T-helper 9 cell (primary cell): ENCODE results near the gene NHLH2.

Experiments used
- DNase-seq: peaks from one replicate; pipeline ENCODE4 v3.0.0-alpha.2; 2020

NHLH2 gene

DNA sequence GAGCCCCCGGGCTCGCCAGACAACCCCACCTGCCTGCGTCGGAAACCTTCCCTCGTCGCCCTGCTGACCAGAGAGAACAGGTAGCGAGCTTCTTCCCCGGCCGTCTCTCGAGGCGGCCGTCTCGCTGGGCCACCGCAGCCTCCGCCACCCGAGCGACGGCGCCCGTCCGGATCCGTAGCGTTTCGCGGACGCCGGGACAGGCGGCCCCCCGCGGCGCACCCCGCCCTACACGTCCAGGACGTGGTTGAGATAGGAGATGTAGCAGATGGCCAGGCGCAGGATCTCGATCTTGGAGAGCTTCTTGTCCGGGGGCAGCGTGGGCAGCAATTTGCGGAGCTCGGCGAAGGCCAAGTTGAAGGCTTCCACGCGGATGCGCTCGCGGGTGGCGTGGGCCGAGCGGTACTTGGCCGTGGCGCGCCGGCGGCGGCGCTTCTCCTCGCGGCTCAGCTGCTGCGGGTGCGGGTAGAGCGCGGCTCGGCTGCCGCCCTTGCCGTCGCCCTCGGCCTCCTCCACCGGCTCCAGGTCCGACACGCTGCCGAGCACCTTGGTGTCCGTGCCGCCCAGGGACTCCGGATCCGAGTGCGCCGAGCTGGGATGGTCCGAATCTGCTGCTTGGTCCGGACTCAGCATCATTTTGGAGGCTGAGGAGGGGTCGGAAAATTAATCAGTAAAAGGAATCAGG lies 3.0 kb downstream of the NHLH2 start:
- DNase-seq, result no peak

DNA sequence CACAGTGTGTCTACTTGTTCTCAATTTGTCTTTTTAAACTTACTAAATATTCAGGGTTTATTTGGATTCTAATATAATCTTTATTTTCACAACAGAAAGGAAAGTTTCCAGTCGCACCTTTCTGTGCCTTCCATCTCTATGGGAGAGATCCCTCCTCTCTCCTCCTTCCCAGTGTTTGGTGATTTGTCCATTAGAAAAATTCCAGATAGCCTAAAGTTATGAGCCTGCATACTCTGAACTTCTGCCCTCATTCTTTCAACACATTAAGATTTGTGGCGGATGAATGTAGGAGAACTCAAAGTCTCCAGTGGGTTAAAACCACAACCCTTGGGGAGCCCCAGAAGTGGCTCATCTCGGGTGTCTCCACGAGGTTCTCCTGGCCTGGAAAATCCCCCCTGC lies 3.6 kb downstream of the NHLH2 start:
- DNase-seq, result no peak

DNA sequence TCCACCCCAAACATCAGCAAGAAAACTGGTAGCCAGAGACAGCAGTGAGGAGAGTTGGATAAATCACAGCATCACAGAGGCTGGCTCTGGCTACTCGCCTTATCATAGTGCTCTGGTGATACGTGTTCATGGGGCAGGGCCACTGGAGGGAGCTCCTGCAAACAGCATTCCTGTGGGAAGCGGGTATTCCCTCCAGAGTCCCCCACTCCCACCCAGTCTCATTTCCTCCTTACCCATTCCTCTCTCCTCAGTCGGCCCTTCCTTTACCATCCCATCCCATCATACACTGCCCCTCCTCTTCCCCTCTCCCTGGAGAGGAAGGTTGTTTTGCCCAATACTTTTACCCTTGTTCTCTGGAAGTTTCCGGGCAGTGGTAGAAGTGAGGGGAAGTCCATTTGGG lies 7.1 kb downstream of the NHLH2 start:
- DNase-seq, result no peak

DNA sequence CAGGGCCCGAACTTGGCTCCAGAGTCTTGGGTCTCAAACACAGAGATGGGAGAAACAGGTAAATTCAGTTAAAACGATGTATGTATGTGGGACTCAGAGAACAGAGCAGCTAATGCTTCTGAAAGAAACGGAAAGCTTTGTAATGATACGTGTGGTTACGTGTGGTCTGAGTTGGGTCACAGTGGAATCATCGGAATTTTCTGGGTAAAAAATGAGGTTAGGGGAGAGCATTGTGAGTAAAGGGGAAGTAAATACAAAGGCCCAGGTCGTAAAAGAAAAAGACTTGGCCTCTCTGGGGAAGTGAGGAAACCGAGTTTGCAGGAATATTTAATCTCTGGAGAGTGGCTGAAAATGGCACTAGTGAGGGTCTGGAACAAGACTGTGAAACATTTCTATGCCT lies 8.3 kb downstream of the NHLH2 start:
- no peak for DNase-seq

DNA sequence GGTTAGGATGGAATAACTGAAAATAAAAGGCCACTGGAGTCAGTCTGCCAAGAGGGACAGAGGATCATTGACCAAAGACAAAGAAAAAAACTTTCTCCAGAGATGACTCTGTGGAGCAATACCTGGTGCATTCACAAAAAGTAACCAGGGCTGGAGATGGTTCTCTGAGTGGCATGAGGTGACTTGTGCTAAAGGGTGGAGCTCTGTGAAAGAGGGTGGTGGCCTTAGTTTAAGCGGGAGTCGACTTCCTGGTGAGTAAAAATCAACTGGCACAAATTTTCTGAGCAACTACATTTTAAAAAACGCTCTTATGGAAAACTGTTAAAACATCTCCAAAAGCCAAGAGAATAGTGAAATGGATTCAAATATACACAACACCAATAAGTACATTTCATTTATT lies 10.0 kb downstream of the NHLH2 start:
- no peak for DNase-seq

DNA sequence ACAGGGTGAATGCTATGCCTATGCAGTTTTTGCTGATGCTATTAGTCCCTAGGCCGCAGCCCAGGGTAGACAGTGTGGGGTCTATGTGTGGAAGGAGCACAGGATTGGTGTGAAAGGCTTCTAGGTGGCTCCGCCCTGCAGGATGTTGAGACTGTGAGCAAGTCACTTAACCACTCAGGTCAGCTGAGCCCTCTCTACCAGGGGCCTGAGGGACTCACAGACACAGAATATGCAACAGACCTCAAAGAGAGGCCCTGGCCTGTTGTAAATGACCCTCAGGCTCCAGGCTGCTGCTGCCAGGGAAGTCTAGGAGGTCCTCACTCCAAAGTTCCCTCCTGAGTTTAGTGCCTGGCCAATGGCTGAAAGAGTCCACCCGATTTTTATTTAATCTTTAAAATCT lies 11.0 kb downstream of the NHLH2 start:
- no peak for DNase-seq

DNA sequence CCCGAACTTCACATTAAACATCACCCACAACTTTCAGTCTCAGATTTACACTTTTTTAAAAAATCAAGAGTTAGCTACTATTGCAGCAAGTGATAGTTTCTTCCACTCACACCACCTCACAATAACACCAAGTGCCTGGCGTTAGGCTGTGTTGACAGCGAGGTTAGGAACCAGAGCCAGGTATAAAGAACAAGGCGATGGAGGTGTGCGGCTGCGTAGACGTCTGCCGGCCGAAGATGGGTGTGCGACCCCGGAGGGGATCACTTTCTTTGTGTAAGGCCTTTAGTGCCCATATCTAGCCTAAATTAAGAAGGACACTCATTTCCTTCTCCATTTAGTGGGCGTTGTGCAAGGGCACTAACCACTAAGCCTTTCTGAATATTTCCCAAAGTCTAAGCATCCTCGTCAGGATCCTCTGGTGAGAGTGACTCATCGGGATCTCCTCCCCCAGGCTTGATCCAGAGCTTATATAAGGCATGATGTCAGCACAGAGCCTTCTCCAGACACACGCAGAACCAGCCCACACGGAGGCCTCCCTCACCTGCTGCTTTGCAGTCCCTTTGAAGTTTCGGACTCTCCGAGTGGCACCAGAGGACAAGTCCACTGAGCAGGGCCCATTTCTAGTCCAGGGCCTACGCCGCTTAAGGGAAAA lies 11.8 kb downstream of the NHLH2 start:
- no peak for DNase-seq

DNA sequence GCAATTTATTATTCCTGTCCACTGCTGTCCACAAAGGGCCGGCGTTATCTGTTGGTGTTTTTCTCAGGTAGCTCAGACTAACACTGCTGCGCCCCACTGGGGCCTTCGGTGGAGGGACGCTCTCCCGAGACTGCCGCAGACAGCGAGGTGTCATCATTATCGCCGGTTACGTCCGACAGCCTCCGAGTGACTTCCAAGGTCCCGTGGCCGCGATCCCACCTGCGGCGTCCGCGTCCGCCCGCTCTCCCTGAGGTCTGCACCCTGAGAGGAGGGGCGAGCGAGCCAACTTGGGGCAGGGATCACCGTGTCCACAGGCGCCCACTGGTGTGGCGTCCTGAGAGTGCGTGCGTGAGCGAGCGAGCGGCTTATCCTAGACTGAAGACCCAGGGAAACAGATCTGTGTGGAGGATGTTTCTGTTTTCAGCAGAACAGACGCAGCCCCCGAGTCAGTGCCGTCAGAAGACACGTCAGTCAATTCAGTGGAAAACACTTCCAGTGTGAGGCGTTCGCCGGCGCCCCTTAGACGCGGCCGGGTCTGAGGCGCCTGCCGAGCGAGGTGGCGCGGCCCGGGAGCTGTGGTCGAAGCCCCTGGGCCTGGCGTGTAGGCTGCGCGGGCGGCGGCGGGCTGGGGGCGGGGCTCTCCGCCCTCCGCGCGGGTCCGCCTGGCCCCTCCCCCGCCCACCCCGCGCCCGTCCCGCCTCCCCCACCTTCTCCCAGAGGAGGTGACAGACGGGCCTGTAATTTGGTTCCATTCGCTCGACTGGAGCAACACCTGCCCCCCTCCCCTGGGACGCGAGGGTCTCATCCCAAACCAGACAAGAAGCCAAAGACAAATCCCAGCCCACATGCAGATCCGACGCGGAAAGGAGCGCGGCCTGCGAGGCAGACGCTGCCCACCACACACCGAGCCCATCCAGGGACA lies 12.6 kb downstream of the NHLH2 start:
- no peak for DNase-seq

DNA sequence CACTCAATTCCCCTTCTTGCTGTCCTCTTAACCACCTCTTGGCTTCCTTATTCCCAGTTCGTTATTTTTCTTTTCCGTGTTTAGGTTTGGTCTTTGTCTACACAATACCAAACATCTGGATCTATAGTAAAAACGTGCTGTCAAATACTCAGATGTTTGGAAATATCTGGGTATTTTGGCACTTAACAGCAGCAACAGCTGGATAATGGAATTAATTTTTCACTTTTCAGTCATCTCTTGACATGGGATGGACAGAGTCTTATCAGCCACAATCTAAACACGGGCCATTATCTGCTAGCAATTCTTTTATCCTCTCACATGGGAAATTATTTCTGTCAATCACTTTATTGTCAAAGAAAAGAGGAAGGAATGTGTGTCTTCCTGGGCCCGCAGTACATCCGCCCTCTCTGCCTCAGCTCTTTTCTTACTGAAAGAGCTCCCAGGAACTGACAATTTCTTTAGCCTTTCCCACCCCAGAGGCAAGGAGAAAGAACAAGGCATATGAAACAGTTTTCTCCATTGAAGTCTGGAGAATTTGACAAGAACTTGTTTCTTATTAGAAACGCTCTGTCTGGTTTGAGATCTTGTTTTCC lies 13.4 kb downstream of the NHLH2 start:
- no peak for DNase-seq

DNA sequence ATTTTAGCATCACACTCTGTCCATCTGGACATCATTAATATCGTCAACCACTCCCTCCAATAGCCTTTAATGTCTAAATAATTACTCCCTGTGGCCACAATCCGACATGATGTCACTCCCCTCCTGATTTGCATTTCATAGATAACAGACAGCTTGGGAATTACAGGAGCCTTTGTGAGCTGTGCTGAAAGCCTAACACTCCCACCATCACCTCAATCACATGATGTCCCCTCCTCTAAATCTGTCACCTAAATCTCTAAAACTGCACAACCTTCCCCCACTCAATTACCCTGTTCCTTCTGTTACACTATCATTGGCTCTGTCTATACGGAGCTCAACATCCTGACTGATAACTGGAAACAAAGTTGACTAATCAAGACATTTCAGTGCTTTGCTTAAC lies 14.3 kb downstream of the NHLH2 start:
- DNase-seq, result no peak

DNA sequence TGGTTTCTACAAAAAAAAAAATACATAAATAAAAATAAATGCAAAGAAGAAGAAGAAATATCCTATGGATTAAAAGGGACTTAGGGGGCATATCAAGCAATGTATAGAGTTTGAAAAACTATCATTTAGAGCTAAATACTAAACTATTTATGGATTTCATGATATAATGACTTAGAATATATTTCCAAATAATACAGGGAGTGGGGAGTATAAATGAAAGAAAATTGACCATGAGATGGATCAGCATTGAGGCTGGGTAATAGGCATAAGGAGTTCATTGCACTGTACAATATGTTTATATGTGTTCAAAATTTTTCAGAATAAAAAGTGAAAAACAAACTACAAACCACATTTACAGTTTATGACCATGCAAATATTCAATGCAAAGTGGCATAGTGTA lies 18.8 kb downstream of the NHLH2 start:
- DNase-seq, result no peak

DNA sequence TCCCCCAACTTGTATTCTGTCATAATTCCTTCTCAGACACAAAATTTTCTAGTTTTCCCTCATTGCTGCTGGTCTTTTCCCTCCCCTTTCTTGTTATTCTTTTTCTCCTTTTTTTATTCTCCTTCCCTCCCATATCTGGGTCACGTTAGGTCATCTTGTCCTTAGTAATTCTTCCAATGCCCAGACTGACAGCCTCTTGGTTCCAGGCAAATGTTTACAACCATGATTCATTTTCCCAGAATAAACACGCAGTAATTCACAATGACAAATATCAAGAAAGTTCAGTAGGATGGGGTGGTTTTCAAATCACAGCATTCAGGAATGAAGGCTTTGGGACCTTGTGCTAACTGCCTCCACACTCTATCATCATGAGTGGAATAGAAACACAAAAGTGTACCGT lies 25.2 kb downstream of the NHLH2 start:
- no peak for DNase-seq

DNA sequence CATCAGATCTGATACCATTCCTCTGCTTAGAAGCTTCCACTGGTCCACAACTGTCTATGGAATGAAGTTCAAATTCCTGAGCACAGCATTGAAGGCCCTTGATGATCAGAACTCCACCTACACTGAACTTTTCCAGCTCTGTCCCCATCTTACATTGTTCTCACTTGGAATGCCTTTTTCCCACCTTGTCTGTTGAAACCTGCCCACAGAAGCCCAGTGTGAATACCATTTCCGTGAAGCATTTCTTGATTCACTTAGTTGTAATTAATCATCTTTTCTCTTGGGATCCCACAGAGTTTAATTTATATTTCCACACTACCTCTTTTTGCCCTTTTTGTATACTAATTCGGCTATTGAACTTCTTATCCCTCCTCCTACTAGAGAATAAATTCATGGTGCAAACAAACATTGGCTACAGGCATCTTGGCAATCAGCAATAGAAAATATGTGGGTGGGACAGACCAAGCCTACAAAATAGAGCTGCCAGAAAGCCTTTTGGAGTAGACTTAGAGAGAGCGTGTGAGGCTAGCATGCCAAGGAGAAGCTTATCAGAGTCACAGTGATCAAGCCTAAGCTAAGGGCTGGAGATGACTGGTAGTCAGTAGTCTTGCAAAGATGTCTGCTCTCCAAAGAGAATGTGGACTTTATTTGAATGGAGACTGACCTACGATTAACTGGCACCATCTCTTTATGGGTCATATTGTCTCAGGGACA lies 26.1 kb downstream of the NHLH2 start:
- no peak for DNase-seq

DNA sequence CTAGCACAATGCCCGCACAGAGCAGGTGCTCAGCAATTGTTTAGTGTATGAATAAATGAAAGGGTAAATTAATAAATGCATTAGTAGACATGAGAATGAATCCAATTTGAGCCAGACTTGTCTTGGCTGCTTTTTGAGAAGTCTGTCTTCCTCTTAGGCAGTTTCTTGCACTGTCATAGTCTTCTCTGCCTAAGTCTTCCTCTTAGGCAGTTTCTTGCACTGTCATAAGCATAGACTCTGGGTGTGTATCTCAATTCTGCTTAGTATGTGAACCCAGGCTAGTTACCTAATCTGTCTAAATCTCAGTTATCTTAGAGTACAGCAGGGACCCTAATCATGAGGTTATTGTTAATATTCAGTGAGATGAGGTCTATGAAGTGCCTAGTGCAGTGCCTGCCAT lies 27.2 kb downstream of the NHLH2 start:
- no peak for DNase-seq

DNA sequence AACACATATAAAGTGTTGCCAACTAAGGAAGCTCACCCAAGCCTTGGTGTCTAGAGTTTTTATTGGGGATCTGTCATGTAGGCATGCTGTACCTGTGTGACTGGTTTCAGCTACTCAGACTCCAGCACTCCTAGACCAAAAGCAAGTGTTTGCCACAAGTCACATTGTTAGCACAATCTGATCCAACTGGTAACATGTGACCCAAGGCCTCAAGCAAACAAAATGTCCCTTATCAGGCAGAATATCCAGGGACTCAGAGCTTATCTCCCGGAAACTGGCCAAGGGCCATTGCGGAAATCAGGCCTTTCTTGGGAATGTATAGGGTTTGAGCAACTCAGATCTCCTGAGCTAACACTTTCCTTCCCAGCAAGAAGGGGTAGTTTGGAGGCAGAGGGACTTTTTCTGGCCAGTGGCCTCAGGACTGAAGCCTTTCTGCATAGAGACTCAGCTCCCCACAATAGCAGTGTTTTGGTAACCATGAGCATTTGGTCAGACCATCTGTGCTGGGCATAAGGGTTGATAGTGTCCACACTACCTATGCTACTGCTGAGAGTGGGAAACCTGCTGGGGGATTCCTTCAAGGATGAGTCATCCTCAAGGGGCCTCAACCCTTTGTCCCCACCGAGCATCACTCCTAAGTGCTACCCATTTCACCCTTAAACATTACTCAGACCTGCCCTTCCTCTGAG lies 29.6 kb downstream of the NHLH2 start:
- no peak for DNase-seq

DNA sequence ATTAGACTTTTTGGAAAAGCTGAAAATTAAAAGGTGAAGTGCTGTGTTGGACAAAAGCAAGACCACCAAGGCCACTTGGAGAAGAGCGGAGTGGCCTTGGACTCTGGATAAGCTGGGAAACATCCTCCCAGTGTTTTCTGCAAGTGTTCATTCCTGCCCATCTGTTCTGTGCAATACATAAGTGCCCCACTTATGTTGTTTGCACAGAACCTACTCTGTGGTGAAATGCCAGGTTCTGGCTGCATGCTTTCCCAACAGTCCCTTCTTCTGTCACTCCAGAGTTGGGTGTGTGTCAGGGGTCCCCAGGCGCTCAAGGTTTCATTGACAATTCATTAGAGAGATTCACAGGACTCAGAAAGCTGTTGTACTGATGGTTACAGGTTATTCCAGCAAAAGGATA lies 30.3 kb downstream of the NHLH2 start:
- no peak for DNase-seq

DNA sequence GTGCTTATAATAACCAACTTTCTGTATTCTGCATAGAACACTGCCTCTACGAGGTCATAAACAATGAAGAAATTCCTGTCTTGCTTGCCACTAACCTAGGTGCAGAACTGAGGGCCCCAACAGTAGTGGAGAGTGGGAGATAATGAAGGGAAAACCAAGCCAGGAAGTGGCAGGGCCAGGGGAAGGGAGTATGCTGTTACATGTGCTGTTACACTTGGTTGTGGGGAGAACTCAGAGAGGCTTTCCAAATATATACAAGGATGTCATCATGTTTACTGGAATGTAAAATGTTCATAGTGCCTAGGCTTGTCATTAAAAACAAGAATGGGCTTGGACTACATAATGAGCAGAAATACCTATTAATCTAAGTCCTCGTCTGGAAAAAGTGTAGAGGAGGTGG lies 31.1 kb downstream of the NHLH2 start:
- no peak for DNase-seq

DNA sequence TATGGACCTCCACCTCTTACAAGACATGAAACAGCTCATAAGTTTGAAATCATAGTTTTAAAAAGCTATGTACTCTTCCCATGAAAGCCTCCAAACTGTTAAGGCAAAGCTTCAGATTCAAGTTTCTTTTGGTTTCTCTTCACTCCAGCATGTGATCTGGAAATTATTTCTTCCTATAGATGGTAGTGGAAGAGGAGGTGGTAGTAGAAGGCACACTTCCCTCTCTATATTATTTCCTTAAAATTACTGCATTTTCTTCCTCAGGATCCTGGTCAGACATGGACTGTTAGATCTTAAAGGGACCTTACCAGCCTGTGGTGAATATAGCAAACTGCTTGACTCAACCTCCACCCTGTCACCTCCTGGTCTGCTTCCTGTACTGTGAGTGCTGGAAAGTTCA lies 31.9 kb downstream of the NHLH2 start:
- DNase-seq, result no peak

DNA sequence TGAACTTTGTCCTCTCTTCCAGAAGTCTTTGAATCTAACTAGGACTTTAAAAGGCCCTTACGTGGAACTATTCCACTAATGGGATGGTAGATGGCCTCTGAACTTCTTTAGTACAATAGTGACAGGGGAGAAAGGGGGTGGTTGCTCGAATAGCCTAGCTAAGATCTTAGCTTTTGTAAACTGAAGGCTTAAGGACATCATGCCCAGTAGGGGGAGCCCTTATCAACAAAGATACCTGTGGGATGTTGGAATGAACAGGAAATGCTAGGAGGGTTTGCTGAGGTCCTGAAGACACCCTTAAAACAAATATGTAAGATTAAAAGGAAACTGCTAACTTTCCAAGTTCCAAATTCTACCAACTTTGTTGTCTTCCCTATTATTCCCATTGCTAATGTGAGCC lies 33.2 kb downstream of the NHLH2 start:
- peak; percentile 7 for DNase-seq

DNA sequence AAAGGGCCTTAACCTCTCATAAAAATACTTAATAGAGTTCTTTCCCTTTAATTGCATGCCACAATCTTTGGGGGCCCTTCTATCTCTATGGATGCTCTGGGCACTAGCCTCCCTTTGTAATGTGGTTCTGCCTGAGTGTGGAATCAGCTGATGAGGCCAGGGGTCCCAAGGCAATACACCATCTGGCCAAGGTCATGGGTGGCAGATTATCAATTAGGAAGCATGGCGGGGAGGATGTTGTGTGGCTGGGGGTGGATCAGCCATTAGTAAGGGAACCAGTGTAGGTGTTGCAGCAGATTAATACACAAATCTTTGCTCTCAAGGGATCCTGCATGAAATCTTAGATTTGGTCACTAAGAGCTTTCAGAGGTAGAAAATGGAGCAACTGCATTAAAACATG lies 35.3 kb downstream of the NHLH2 start:
- no peak for DNase-seq

DNA sequence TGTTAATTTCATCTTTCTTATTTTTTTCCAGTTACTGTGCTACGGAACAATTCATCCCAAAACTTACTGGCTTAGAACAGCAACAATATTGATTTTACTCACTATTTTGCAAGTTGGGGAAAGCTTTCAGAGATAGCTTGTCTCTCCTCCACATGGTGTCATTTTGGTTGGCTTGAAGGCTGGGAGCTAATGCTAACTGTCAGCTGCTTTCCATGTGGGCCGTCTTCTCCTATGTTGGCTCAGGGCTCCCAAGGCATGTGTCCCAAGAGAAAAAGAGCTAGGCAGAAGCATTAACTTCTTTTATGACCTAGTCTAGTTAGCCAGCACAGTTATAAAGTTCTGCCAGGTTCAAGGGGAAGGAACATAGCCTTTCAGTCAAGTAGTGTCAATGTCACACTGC lies 38.5 kb downstream of the NHLH2 start:
- no peak for DNase-seq

DNA sequence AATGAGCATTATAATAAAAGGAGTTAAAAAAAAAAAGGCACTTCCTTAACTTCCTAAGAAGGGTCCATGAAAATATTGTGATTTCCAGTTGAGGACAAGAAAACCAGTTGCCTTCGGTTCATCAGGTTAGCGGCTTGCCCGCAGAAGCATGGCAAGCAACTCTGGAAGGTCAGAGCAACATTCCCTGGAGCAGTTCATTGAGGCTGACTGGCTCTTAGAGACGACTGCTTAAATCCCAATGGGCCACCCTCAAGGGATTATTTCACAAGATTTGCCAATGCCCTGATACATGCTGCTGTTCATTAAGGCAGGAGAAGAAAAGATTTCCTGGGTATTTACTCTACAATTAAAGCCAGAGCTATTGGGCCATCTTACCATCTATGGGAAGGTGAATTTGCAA lies 43.4 kb downstream of the NHLH2 start:
- DNase-seq, result no peak
